GM19023 (cell line): ENCODE data around the gene NUCKS1.
A peak's percentile ranks its signal among the peaks of the same experiment; 100 is the strongest.

ENCODE experiments used
- ATAC-seq: cut with Tn5 transposase; IDR thresholded peaks from one replicate; pipeline ENCODE4 v1.9.1; 2021; ENCODE audit warnings: mild to moderate bottlenecking, moderate library complexity; ENCODE audit not compliant: unreplicated experiment

The NUCKS1 gene

GRCh38 chr1:205772607-205773032 lies 22.6 kb upstream of the NUCKS1 start:
- ATAC-seq = no peak

GRCh38 chr1:205770618-205771017 lies 20.6 kb upstream of the NUCKS1 start:
- ATAC-seq = no peak

DNA sequence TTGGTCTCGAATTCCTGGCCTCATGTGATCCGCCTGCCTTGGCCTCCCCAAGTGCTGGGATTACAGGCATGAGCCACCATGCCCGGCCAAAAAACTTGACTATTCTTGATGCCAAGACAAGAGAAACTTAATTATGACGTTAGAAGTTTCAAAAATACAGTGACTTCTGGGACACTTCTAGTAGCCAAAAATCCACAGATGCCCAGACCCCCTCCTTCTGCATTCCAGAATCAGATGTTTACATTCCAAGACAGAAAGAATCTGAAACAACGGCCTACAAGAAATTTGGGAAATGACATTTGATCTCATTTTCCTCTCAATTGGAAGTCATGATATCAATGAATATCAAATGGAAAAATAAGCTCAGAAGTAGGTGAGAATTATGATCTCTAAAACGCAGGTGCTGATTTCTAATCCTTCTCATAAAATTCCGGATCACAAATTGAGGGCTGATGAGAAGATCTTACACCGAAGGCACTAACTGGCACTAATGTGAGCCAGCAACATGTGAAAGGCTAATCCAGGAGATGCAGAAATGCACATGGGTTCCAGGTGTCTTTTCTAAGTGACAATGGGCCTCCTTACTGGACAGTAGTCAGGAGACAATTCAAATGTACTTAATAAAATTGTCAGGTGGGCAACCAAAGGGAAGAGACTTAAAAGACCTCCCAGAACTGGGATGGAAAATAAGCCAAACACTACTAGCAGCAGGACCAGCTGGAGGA lies 19.8 kb upstream of the NUCKS1 start:
- ATAC-seq = no peak

- no peak for ATAC-seq
Measured at GRCh38 chr1:205767248-205767647, 17.3 kb upstream of the NUCKS1 start.

- ATAC-seq = no peak
Measured at GRCh38 chr1:205766570-205766969, 16.6 kb upstream of the NUCKS1 start.

- ATAC-seq = no peak
Measured at GRCh38 chr1:205766038-205766437, 16.1 kb upstream of the NUCKS1 start.

GRCh38 chr1:205764578-205764977 lies 14.6 kb upstream of the NUCKS1 start:
- ATAC-seq = no peak

DNA sequence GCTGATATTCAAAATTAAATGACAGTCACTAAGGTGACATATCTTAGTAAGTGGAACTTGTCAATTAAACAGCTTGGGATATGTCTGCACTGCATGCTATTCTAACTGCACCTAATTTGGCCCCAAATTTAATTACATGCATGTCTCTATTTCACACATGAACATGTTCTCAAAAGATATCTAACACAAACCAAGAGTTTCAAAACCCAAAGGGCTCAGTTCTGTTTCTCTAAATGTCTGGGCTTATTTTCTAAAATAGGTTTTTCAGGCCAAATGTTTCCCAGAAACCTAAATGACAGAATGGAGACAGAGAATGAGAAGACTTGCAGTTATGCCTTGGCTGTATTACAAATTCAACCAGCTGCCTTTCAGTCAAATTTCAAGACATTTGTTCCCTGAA lies 14.0 kb upstream of the NUCKS1 start:
- ATAC-seq = no peak

DNA sequence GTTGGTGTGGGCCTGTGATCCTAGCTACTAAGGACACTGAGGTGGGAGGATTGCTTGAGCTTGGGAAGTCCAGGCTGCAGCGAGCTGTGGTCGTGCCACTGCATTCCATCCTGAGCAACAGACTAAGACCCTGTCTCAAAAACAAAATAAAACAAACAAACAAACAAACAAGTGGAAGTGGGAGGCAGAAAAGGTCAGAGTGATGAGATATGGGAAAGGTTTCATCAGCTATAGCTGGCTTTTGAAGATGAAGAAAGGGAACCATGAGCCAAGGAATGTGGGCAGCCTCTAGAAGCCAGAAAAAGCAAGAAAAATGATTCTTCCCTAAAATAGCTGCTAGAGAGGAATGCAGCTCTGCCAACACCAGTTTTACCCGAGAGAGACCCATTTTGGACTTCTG lies 10.6 kb upstream of the NUCKS1 start:
- no peak for ATAC-seq

DNA sequence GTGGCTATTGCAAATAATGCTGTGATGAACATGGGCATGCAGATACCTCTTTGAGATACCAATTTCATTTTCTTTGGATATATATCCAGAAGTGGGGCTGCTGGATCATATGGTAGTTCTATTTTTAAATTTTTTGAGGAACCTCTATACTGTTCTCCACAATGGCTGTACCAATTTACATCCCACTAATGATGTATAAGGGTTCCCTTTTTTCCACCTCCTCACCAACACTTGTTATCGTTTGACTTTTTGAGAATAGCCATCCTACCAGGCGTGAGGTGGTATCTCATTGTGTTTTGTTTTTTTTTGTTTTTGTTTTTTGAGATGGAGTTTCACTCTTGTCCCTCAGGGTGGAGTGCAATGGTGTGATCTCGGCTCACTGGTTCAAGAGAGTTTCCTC lies 6.6 kb upstream of the NUCKS1 start:
- ATAC-seq = no peak

DNA sequence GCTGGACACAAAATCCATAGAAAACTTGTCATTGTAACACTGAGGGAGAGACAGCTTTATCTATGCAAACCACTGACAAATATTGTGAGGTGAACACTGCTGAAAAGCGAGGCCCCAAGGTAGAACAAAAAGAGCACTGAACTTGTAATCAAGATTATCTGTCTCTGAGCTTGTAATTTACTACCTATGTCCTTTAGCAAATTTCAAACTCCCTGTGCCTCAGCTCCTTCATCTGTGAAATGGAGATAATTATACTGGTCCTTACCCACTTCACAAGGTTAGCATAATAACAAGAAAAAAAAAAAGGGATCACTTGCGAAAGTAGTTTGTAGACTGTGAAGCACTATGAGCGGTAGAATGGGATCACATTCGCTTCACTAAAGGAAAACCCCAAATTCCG lies 4.9 kb upstream of the NUCKS1 start:
- no peak for ATAC-seq

GRCh38 chr1:205751036-205751651 lies 1.2 kb upstream of the NUCKS1 start:
- ATAC-seq = no peak

DNA sequence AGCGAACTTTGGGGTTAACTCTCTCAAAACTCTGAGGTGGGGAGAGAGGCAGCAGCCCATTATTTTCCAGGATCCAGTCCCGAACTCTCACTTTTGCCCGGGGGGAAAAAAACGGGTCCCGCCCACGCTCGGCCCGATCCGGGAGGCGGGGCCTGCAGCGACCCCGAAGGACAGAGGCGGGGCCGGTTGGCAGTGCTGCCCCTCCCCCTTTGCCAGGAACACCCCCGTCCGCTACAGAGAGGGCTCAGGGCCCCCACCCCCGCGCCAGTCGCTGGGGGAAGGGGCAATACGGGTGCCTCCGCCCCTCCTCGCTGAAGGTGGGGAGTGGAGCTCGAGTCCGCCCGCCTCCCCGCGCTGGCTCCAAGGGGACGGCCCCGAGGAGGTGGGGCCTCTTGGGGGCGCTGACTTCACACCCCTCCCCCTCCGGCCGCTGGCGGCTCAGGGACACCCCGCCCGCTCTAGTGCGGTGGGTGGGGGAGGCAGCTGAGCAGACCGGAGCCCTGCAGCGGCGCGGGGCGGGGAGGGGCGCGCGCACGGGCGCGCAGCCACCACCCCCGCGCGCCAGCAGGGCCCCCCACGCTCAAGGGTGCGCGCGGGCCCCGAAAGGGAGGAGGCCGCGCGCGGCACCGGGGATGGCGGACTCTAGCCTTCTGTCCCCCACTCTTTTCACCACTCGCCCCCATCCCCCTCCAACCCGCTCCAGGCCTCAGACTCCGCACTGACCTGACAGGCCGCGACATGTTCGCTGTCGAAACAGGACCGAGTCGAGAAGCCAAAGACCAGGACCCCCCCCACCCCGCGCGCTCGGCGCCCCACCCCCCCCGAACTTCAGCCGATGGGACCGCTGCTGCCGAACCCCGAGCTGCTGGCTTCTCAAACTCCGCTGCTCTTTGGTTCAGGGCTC lies 496 bp downstream of the NUCKS1 start:
- peak; percentile 77 for ATAC-seq

GRCh38 chr1:205748403-205749233 lies 1.4 kb downstream of the NUCKS1 start:
- ATAC-seq = peak; percentile 20

DNA sequence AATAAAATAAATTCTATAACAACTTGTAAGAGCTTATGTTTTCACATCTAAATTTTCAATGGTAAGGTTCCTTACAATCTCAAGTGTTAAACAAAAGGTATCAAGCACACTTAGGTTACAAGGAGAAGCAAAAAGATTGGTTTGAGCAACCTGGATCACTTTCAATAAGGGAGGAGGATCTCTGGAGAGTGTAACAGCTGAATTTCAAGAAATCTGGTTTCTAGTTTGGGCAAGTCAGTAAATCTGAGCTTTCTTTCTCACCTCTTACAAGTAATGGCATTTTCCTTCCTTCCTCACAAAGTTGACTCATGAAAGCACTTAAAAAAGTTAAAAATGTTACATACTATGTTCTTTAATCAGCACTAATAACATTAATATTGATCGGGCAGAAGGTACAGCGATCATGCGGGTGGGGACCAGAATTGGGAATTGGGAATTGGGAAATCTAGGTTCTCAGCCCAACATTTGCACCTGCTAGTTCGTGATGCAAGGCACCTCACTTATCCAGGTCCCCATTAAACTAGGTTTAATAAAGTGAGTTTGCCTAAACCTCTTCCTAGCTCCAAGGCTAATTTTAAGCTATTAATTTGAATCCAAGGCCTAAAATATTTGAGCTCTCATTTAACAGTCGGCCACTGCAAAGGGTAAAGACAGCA lies 3.1 kb downstream of the NUCKS1 start:
- ATAC-seq = no peak

GRCh38 chr1:205744403-205744802 lies 5.6 kb downstream of the NUCKS1 start:
- ATAC-seq = no peak

DNA sequence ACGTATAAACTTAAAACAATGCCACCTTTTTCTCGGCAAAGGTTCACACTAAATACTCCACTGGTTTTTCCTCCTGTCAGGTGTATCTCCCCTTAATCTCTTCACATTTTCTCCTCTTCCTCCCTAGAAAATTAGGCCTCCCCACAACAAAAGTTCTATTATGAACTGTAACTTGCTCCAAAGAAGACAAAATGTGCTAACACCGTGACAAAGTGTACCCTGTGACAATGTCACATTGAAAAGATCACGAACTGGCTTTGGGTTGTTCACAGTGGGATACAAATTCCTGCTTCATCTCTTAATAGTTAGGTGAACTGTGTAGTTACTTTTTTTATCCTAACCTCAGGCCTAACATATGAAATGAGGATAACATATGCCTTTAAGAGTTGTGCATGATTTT lies 6.0 kb downstream of the NUCKS1 start:
- ATAC-seq = no peak

DNA sequence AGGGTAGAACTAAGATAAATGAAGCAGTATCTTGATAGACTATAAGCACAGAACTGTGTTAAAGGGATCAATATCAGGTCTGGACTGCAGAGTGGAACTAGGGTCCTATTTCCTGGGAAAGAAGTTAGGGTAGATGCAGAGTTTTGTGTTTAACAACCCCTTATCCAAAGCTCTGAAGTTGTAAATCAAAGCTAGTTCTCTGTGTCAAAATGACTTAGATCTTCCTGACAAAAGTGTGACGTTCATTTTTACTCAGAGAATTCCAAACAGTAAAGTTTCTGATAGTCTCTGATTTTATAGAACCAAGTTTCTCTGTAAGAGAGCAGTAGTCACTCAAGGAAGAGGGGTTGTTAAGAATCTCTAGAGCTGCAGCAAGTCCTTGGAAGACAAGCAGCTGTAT lies 8.3 kb downstream of the NUCKS1 start:
- no peak for ATAC-seq

DNA sequence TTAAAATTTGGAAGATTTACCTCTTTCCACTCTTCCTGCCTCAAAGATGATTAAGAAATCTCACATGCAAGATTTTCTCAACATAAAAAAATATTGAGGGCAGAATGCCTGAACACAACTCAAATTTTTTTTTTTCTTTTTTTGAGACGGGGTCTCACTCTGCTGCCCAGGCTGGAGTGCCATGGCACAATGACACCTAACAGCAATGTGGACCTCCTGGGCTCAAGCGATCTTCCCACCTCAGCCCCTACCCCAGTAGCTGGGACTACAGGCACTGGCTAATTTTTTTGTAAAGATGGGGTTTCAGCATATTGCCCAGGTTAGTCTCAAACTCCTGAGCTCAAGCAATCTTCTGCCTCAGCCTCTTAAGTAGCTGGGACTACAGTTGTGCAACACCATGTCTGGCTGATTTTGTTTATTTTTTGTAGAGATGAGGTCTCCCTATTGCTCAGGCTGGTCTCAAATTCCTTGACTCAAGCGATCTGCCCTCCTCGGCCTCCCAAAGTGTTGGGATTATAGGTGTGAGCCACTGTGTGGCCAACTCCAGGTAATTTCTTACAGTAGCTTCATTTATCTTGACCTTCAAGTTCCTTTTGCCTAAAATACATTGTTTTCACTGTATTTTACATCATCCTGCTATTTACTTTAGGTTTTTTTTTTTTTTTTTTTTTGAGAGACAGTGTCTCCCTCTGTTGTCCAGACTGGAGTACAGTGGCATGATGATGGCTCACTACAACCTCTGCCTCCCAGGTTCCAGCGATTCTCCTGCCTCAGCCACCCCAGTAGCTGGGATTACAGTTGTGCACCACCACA lies 10.4 kb downstream of the NUCKS1 start:
- no peak for ATAC-seq

- ATAC-seq = no peak
Measured at GRCh38 chr1:205735218-205735617, 14.8 kb downstream of the NUCKS1 start.
